Mucosa of gallbladder (tissue), 1 donor: ENCODE measurements around the gene ACTL7A. TPM values are rescaled to one million over a fixed set of nuclear protein-coding genes. Genes with fewer than 3 reads are reported as not detected.
"Not testable (repeated sequence)": the region's sequence is repeated elsewhere in the genome, so short reads cannot be mapped to it uniquely, and the experiment has no call there.

Experiments used
- DNase-seq: peaks from one replicate; pipeline ENCODE4 v3.0.0-alpha.2; 2020; ENCODE audit warnings: low spot score
- total RNA-seq: library from RNA; stranded (reverse); gene quantifications from one replicate; pipeline ENCODE4 v1.2.1, GENCODE V29; 2021
- donor health status: DM: no; HTN: no; CAD: no.

Gene ACTL7A
- total RNA-seq, 1 donor from 2014 or later = not detected

- DNase-seq = no peak
Measured at GRCh38 chr9:108877524-108877923, 15.5 kb downstream of the ACTL7A start.

GRCh38 chr9:108880738-108881316 is 18.8 kb downstream of the ACTL7A start:
- no peak for DNase-seq

DNA sequence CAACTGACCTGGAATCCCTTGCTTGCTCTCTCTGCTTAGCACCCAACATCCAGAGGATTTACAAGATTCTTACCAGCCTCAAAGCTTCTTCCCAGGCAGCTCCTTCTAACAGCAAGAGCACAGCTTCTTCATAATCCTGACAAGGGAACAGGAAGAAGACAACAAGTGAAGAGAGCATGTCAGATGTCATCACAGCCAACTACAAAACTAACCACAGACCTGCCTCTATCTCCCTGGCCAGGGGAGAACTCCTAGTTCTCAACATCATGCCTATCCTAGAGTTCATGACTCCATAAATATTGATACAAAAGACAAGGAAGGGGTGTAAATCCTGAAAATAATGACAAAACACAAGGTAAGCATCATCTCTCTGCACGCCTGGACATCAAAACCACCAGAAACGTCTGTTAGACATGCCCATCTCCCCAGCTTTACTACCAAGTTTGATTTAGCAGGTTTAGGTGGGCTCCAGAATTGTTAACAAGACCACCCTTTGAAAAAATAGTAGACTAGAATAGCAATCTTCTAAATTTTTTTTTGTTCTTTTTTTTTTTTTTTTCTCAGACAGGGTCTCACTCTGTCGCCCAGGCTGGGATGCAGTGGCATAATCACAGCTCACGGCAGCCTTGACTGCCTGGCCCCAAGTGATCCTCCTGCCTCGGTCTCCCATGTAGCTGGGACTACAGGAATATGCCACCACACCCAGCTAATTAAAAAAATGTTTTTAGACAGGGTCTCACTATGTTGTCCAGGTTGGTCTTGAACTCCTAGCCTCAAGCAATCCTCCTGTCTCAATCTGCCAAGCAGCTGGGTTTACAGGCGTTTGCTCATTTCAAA is 20.2 kb downstream of the ACTL7A start:
- no peak for DNase-seq

GRCh38 chr9:108883085-108883484 is 21.0 kb downstream of the ACTL7A start:
- no peak for DNase-seq

DNA sequence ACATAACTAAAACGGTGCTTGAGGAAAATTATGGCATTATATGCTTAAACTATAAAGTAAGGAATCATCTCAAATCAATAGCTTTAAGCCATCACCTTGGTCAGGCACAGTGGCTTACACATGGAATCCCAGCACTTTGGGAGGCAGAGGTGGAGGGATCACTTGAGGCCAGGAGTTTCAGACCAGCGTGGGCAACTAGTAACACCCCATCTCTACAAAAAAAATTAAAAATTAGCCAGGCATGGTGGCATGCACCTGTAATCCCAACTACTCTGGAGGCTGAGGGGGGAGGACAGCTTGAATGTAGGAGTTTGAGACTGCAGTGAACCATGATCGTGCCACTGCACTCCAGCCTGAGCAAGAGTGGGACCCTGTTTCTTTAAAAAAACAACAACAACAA is 22.6 kb downstream of the ACTL7A start:
- DNase-seq = no peak

DNA sequence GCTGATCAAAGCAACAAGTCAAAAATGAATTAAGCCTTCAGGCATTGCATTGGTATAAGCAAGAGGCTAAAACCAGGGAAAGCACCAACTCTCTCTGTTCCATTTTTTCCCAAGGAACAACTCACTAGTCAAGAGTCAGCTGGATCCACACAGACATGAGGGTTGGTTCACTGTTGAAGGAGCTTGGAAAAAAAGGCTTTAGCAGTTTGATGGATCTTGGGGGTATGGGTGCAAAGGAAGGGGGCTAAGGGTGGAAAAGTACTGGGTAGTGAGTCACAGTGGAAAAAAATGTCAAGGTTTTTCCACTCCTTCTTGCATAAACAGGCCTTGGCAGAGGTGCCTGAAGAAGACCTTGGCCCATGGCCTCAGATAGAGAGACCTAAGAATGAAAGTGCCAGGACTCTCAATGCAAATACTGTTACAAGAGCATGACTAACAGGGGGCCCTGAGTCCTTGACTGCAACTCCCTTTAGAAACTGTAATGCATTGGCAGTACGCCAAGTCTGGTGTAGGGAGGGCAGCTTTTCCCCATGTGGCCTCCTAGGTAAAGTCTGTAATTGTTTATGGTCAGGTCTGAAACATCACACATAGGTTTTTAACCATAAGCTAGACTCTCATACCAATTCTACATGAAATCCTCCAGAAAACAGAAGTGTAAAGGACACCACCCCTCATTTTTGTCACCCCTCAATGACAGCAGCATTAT is 23.7 kb downstream of the ACTL7A start:
- DNase-seq = peak; percentile 25

DNA sequence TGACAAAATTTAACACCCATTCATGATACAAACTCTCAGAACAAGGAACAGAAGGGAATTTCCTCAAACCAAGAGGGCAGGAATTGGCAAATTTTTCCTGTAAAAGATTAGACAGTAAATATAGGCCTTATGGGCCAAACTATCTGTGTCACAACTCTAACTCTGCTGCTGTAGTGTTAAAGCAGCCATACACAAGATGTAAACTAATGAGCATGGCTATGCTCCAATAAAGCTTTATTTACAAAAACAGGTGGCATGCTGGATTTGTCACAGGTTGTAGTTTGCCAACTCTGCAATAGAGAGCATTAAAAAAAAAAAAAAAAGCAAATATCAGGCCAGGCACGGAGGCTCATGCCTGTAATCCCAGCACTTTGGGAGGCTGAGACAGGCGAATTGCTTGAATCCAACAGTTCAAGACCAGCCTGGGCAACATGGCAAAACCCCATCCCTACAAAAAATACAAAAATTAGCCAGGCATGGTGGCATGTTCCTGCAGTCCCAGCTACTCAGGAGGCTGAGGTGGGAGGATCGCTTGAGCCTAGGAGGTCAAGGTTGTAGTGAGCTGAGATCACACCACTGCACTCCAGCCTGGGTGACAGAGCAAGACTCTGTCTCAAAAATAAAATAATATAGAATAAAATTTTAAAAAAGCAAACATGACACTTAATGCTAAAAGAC is 24.7 kb downstream of the ACTL7A start:
- not testable (repeated sequence) for DNase-seq

DNA sequence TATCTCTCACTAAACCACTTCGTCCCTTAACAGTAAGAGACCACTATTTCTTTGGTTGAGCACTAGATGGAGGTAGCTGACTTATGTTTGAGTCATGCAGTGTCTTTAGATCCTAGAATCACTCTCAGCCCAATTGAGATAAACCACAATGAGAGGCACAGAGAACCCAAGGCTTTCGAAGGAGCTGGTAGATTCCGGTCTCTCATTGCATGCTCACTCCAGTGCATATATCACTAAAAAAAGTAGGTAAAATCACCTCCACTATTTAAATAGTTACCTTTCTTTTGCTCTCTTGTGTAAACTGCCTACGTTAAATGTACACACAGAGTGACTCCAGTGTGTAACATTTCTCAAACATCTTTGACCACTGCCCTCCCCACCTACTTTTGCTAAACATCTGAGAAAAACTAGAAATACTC is 27.6 kb downstream of the ACTL7A start:
- no peak for DNase-seq

DNA sequence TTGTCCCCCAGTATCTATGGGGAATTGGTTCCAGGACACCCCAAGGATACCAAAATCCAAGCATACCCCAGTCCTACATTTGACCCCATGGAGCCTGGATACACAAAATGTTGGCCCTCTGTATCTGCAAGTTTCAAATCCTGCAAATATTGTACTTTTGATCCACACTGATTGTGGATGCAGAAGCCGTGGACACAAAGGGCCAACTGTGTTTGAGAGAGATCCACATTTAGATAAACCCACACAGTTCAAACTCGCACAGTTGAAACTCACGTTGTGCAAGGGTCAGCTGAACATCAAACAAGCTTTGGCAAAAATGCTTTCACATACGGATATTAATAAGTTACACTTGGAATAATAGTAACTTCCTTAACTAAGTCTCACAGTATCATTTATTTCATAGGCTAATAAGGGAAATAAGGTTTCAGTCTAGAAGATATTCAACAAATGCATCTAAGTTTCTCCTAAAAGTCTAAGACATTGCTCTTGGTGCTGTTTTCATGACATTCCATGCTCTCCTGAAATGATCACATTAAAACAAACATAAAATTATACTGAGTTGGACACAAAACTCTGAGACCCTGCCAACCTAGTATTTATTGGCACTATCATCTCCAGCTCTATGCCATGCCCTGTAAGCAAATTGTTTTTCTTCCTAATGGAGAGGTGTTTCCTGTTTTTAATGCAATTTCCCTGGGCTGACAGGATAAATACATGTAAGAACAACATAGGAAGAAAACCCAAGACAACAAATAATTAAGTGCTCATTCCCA is 32.3 kb downstream of the ACTL7A start:
- DNase-seq = no peak

GRCh38 chr9:108897324-108898096 is 35.4 kb downstream of the ACTL7A start:
- no peak for DNase-seq

DNA sequence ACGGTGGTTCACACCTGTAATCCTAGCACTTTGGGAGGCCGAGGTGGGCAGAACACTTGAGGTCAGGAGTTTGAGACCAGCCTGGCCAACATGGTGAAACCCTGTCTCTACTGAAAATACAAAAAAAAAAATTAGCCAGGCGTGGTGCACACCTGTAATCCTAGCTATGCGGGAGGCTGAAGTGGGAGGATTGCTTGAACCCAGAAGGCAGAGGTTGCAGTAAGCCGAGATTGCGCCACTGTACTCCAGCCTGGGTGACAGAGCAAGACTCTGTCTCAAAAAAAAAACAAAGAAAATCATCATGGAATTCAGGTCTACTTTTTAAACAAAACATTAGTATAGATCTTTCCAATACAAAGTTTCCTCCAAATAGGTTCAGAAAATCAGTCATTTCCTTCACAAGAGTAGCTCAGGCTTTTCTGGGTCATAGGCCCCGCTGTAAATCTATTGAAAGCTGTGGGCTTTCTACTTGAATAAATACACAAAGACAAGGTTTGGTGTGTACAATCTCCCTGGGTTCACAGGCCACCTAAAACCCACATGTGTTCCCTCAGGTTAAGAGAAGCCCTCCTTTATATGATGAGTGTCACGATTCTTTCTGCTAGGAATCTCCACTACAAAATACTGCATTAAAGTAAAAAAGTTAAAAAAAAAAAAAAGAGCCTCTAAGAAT is 37.1 kb downstream of the ACTL7A start:
- DNase-seq = not testable (repeated sequence)

- DNase-seq = no peak
Measured at GRCh38 chr9:108900176-108900575, 38.1 kb downstream of the ACTL7A start.

DNA sequence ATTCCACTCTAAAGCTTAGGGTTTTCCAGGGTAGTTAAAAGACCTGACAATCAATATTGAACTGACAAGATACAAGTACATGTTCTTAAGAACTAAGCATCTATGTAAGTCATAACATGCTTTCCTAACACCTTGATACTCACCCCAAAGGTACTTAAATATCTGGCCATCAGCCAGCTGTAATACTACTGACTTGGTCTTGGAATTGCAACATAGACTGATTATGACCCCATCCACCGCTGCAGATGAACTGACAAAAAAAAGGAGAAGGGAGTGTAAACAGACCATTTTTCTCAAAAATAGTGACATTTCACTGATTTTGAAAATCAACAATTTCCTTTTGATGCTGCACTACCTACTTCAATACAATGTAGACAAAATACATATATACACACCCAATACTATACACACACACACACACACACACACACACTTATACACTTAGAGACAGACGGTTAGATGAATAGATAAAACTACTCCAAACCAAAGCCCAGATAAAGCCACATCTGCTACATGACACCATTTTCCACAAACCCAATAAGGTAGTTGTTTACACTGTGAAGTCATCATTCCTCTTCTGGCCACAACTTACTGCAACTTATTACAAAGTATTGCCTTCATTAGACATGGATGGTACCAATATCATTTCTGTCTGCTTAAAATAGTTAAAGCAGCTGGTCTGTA is 41.5 kb downstream of the ACTL7A start:
- DNase-seq = no peak

DNA sequence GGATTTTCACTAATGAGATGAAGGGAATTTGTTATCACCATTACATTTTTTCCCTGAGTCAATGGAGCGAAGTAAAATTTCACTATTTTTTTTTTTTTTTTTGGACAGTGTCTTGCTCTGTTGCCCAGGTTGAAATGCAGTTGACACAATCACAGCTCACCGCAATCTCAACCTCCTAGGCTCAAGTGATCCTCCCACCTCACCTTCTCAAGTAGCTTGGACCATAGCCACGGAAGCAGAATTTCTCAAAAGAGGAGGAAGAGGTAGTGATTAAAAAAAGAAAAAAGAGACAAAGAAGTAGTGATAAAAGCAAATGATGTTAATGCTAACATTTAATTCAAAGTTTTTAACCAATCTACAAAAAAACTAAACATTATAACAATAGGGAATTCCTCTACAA is 42.1 kb downstream of the ACTL7A start:
- no peak for DNase-seq

GRCh38 chr9:108905494-108905893 is 43.4 kb downstream of the ACTL7A start:
- DNase-seq = no peak

DNA sequence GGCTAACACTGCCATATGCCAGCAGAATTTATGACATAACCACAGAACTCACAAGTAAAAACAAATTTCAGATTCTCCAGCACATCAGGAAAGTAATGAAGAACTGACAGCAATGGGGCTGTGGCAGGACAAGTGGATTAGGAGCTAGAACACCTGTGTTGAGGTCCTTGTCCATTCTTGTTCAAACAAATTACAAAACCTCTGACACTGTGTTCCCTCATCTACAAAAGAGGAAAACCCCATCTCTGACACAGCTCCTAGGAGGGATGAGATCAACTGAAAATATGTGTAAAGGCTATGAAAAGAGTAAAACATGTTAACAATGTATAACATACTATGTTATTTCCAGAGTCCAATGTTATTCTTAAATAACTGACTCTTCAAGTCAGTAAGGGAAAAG is 48.3 kb downstream of the ACTL7A start:
- no peak for DNase-seq

GRCh38 chr9:108910914-108911313 is 48.8 kb downstream of the ACTL7A start:
- no peak for DNase-seq

GRCh38 chr9:108911820-108912219 is 49.8 kb downstream of the ACTL7A start:
- no peak for DNase-seq
